HEK293 (cell line): ENCODE results near the gene COBL.

Experiments
- CTCF ChIA-PET: fragments of 350-600 bp; formaldehyde crosslinking; extraction: SDS; loops from one replicate; lab custom pipeline; 2021; ENCODE audit warnings: antibody characterized with exemption; lab: Yijun Ruan, JAX
- POLR2A ChIA-PET: fragments of 300-600 bp; formaldehyde crosslinking; extraction: SDS; loops from one replicate; lab custom pipeline; 2020; ENCODE audit warnings: antibody characterized with exemption, inconsistent platforms; lab: Yijun Ruan, JAX
- H3K27ac ChIP-seq: fragments of 200-500 bp; sonication (Bioruptor generic); 2 replicates; pipeline ENCODE4 v1.5.1; 2014; ENCODE audit warnings: low read depth, low read length, control low read depth, inconsistent platforms; ENCODE audit errors: extremely low read depth
- H3K36me3 ChIP-seq, 2 experiments: fragments of 200-500 bp in 1 of 2; sonication (Bioruptor generic) in 1 of 2; 1 replicate in 1 of 2; 2 replicates in 1 of 2; pipeline ENCODE4 v1.5.1; 2014 to 2017; ENCODE audit warnings: inconsistent platforms in 2 of 2, low read length in 2 of 2; ENCODE audit not compliant: control insufficient read depth in 2 of 2, insufficient read depth in 1 of 2
- H3K4me1 ChIP-seq: fragments of 200-500 bp; sonication (Bioruptor generic); 2 replicates; pipeline ENCODE4 v1.5.1; 2014; ENCODE audit warnings: mild to moderate bottlenecking, low read length, inconsistent platforms; ENCODE audit not compliant: control insufficient read depth, insufficient read depth
- H3K4me3 ChIP-seq: 2 replicates; pipeline ENCODE4 v1.5.1; 2011; ENCODE audit warnings: low read depth, mild to moderate bottlenecking, control low read depth, low read length, moderate library complexity
- H3K9me3 ChIP-seq: fragments of 200-500 bp; sonication (Bioruptor generic); 2 replicates; pipeline ENCODE4 v1.5.1; 2014; ENCODE audit warnings: low read depth, low read length, inconsistent platforms; ENCODE audit not compliant: control insufficient read depth, insufficient read depth
- MEIS1 ChIP-seq: sonication (generic); formaldehyde crosslinking; IDR thresholded peaks from 2 replicates; pipeline ENCODE4 v1.8.1; 2022; ENCODE audit warnings: missing genetic modification reagents, mild to moderate bottlenecking, borderline replicate concordance
- MYNN ChIP-seq: fragments of 450-650 bp; formaldehyde crosslinking; IDR thresholded peaks from 2 replicates; pipeline ENCODE4 v1.5.1; 2016; ENCODE audit warnings: missing biosample characterization, missing genetic modification characterization, borderline replicate concordance
- MZF1 ChIP-seq: fragments of 450-650 bp; formaldehyde crosslinking; IDR thresholded peaks from 2 replicates; pipeline ENCODE4 v1.5.1; 2017; ENCODE audit warnings: missing biosample characterization, missing genetic modification characterization, borderline replicate concordance
- REPIN1 ChIP-seq: fragments of 450-650 bp; formaldehyde crosslinking; IDR thresholded peaks from 2 replicates; pipeline ENCODE4 v1.5.1; 2017; ENCODE audit warnings: missing biosample characterization, missing genetic modification characterization, low read depth
- SALL2 ChIP-seq: fragments of 450-650 bp; formaldehyde crosslinking; IDR thresholded peaks from 2 replicates; pipeline ENCODE4 v1.5.0; 2017; ENCODE audit warnings: missing biosample characterization, mild to moderate bottlenecking, missing genetic modification characterization, borderline replicate concordance
- ZBTB17 ChIP-seq: fragments of 450-650 bp; formaldehyde crosslinking; IDR thresholded peaks from 2 replicates; pipeline ENCODE4 v1.5.1; 2016; ENCODE audit warnings: missing biosample characterization, missing genetic modification characterization
- ZBTB48 ChIP-seq: fragments of 450-650 bp; formaldehyde crosslinking; IDR thresholded peaks from 2 replicates; pipeline ENCODE4 v1.5.1; 2016; ENCODE audit warnings: missing biosample characterization, missing genetic modification characterization
- ZBTB8A ChIP-seq: fragments of 450-650 bp; formaldehyde crosslinking; IDR thresholded peaks from 2 replicates; pipeline ENCODE4 v1.5.1; 2016; ENCODE audit warnings: missing biosample characterization, missing genetic modification characterization
- ZEB2 ChIP-seq: fragments of 450-650 bp; formaldehyde crosslinking; IDR thresholded peaks from 2 replicates; pipeline ENCODE4 v1.5.1; 2016; ENCODE audit warnings: missing biosample characterization, missing genetic modification characterization
- ZFHX2 ChIP-seq: fragments of 450-650 bp; formaldehyde crosslinking; conservative IDR thresholded peaks from 2 replicates; pipeline ENCODE4 v1.5.1; 2016; ENCODE audit warnings: missing biosample characterization, missing genetic modification characterization
- ZFP69B ChIP-seq: fragments of 450-650 bp; formaldehyde crosslinking; IDR thresholded peaks from 2 replicates; pipeline ENCODE4 v1.5.1; 2016; ENCODE audit warnings: missing biosample characterization, missing genetic modification characterization
- ZNF10 ChIP-seq: fragments of 450-650 bp; formaldehyde crosslinking; IDR thresholded peaks from 2 replicates; pipeline ENCODE4 v1.5.1; 2017; ENCODE audit warnings: missing biosample characterization, missing genetic modification characterization
- ZNF121 ChIP-seq: fragments of 450-650 bp; formaldehyde crosslinking; IDR thresholded peaks from 2 replicates; pipeline ENCODE4 v1.5.1; 2016; ENCODE audit warnings: missing biosample characterization, missing genetic modification characterization
- ZNF138 ChIP-seq: fragments of 450-650 bp; formaldehyde crosslinking; IDR thresholded peaks from 2 replicates; pipeline ENCODE4 v1.5.1; 2016; ENCODE audit warnings: missing biosample characterization, missing genetic modification characterization, borderline replicate concordance
- ZNF202 ChIP-seq: fragments of 450-650 bp; formaldehyde crosslinking; IDR thresholded peaks from 2 replicates; pipeline ENCODE4 v1.5.1; 2016; ENCODE audit warnings: missing biosample characterization, missing genetic modification characterization, borderline replicate concordance
- ZNF239 ChIP-seq: fragments of 450-650 bp; formaldehyde crosslinking; IDR thresholded peaks from 2 replicates; pipeline ENCODE4 v1.5.1; 2016; ENCODE audit warnings: missing biosample characterization, missing genetic modification characterization
- ZNF530 ChIP-seq: fragments of 450-650 bp; formaldehyde crosslinking; IDR thresholded peaks from 2 replicates; pipeline ENCODE4 v1.5.1; 2016; ENCODE audit warnings: low read depth, missing biosample characterization, missing genetic modification characterization
- ZNF555 ChIP-seq: fragments of 450-650 bp; formaldehyde crosslinking; conservative IDR thresholded peaks from 2 replicates; pipeline ENCODE4 v1.5.1; 2017; ENCODE audit warnings: missing biosample characterization, mild to moderate bottlenecking, missing genetic modification characterization, inconsistent platforms
- ZNF600 ChIP-seq: fragments of 450-650 bp; formaldehyde crosslinking; IDR thresholded peaks from 2 replicates; pipeline ENCODE4 v1.5.1; 2016; ENCODE audit warnings: missing biosample characterization, missing genetic modification characterization
- ZNF610 ChIP-seq: fragments of 450-650 bp; formaldehyde crosslinking; IDR thresholded peaks from 2 replicates; pipeline ENCODE4 v1.5.1; 2016; ENCODE audit warnings: missing biosample characterization, missing genetic modification characterization, borderline replicate concordance
- ZNF654 ChIP-seq: fragments of 450-650 bp; formaldehyde crosslinking; IDR thresholded peaks from 2 replicates; pipeline ENCODE4 v1.5.1; 2016; ENCODE audit warnings: low read depth, missing biosample characterization, missing genetic modification characterization
- ZNF658 ChIP-seq: fragments of 450-650 bp; formaldehyde crosslinking; IDR thresholded peaks from 2 replicates; pipeline ENCODE4; 2016; ENCODE audit warnings: missing biosample characterization, missing genetic modification characterization
- ZNF701 ChIP-seq: fragments of 450-650 bp; formaldehyde crosslinking; IDR thresholded peaks from 2 replicates; pipeline ENCODE4 v1.5.1; 2016; ENCODE audit warnings: missing biosample characterization, missing genetic modification characterization
- ZNF76 ChIP-seq: fragments of 450-650 bp; formaldehyde crosslinking; IDR thresholded peaks from 2 replicates; pipeline ENCODE4; 2016; ENCODE audit warnings: low read depth, missing biosample characterization, missing genetic modification characterization, borderline replicate concordance
- ZNF792 ChIP-seq: fragments of 450-650 bp; formaldehyde crosslinking; IDR thresholded peaks from 2 replicates; pipeline ENCODE4 v1.5.1; 2016; ENCODE audit warnings: missing biosample characterization, missing genetic modification characterization
- TF ChIP-seq, protein P1 (sequence below): fragments of 450-650 bp; formaldehyde crosslinking; IDR thresholded peaks from 2 replicates; pipeline ENCODE4 v1.5.1; 2017; ENCODE audit warnings: missing biosample characterization, mild to moderate bottlenecking, missing genetic modification characterization, moderate library complexity
- TF ChIP-seq, protein P2 (sequence below): fragments of 450-650 bp; formaldehyde crosslinking; IDR thresholded peaks from 2 replicates; pipeline ENCODE4 v1.5.1; 2016; ENCODE audit warnings: missing biosample characterization, missing genetic modification characterization
- TF ChIP-seq, protein P3 (sequence below): IDR thresholded peaks from 2 replicates; pipeline ENCODE4 v1.6.1; 2011; ENCODE audit warnings: mild to moderate bottlenecking, low read depth, low read length, borderline replicate concordance
- TF ChIP-seq, protein P4 (sequence below): fragments of 450-650 bp; formaldehyde crosslinking; IDR thresholded peaks from 2 replicates; pipeline ENCODE4 v1.5.1; 2016; ENCODE audit warnings: missing biosample characterization, missing genetic modification characterization
- TF ChIP-seq, protein P5 (sequence below): fragments of 450-650 bp; formaldehyde crosslinking; IDR thresholded peaks from 2 replicates; pipeline ENCODE4 v1.5.1; 2017; ENCODE audit warnings: missing biosample characterization, missing genetic modification characterization

COBL gene

DNA sequence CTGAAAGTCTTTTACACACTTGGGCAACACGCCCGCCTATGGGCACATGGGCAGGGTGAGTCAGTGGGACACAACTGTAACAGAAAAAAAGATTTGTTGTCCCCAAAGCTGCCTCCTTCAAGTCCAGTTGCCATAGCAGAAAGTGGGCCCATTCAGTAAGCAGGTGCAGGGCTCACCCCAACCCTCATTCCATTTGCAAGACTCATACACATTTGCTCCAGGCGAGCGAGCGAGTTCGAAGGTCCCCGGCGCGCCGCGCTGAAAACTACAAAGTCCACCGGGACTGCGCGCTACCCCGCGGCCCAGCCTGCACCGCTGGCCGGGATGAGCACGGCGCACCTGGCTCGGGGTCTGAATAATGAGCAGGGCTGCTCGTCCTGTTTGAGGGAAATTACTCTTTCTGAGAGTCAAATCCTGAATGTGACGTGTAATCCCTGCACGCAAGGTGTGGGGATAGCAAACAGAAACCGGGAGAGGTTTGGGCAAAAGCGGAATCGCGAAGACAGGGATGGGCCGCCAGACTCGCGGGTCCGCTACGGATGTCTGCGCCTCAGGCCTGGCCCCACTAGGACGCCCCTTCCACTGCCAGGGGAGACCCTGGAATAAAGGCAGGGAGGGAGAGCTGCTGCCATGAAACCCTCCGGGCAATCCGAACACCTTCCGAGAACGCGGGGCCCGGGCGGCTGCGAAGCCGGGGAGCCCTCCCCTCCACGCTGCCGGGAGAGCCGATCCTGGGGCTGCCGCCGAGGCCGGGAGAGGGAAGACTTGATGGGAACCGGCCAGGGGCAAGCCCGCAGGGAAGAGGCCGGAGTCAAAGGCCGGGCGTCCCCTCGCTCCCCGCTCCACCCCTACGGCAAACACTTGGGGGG is 982 bp downstream of the COBL start:
- ChIA-PET POLR2A (no interaction called here), CTCF (interaction anchor here (0.7 to 1.0 kb wide), 5 partner anchors 9 to 106 kb away, joined by 3 to 4 read pairs (median 3); no protein-coding TSS in a partner anchor)
- H3K4me1 ChIP-seq, result peaks cover 21% of the 10 kb centered on the region
- peak overlapping the region; percentile 88; the same call in 1 of the 2 replicates for H3K27ac ChIP-seq
- H3K9me3 ChIP-seq, result no peaks in the 10 kb centered on the region
- H3K4me3 ChIP-seq, result peak overlapping the region; percentile 77
- H3K36me3 ChIP-seq, result no peaks in the 10 kb centered on the region
- TF ChIP-seq ZNF658 (tag by site-specific recombination) (no peak), MEIS1 (CRISPR knock-in tag) (no peak), MZF1 (tag by site-specific recombination) (no peak), ZNF555 (tag by site-specific recombination) (no peak), ZFP69B (tag by site-specific recombination) (0 out of 2 replicates have a peak, but pooled peaks have one; percentile 25), ZBTB8A (tag by site-specific recombination) (peak; percentile 68), ZNF792 (tag by site-specific recombination) (no peak), ZBTB48 (tag by site-specific recombination) (no peak), ZNF600 (tag by site-specific recombination) (0 out of 2 replicates have a peak, but pooled peaks have one; percentile 43), ZEB2 (tag by site-specific recombination) (no peak), REPIN1 (no peak), ZBTB17 (tag by site-specific recombination) (peak; percentile 82), ZNF202 (tag by site-specific recombination) (no peak), ZNF610 (tag by site-specific recombination) (no peak), SALL2 (tag by site-specific recombination) (no peak), ZNF121 (tag by site-specific recombination) (no peak), ZNF138 (tag by site-specific recombination) (no peak), MYNN (tag by site-specific recombination) (no peak), ZNF701 (tag by site-specific recombination) (no peak), ZNF239 (tag by site-specific recombination) (no peak), ZNF10 (tag by site-specific recombination) (peak; percentile 88), ZFHX2 (no peak), ZNF654 (tag by site-specific recombination) (no peak), ZNF530 (tag by site-specific recombination) (no peak), ZNF76 (tag by site-specific recombination) (peak; percentile 18; the same call in 1 of the 2 replicates)
- TF ChIP-seq, protein P1, sequence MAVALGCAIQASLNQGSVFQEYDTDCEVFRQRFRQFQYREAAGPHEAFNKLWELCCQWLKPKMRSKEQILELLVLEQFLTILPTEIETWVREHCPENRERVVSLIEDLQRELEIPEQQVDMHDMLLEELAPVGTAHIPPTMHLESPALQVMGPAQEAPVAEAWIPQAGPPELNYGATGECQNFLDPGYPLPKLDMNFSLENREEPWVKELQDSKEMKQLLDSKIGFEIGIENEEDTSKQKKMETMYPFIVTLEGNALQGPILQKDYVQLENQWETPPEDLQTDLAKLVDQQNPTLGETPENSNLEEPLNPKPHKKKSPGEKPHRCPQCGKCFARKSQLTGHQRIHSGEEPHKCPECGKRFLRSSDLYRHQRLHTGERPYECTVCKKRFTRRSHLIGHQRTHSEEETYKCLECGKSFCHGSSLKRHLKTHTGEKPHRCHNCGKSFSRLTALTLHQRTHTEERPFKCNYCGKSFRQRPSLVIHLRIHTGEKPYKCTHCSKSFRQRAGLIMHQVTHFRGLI (tag by site-specific recombination), result no peak
- TF ChIP-seq, protein P2, sequence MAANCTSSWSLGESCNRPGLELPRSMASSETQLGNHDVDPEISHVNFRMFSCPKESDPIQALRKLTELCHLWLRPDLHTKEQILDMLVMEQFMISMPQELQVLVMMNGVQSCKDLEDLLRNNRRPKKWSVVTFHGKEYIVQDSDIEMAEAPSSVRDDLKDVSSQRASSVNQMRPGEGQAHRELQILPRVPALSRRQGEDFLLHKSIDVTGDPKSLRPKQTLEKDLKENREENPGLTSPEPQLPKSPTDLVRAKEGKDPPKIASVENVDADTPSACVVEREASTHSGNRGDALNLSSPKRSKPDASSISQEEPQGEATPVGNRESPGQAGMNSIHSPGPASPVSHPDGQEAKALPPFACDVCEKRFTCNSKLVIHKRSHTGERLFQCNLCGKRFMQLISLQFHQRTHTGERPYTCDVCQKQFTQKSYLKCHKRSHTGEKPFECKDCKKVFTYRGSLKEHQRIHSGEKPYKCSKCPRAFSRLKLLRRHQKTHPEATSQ (tag by site-specific recombination), result no peak
- TF ChIP-seq, protein P3, sequence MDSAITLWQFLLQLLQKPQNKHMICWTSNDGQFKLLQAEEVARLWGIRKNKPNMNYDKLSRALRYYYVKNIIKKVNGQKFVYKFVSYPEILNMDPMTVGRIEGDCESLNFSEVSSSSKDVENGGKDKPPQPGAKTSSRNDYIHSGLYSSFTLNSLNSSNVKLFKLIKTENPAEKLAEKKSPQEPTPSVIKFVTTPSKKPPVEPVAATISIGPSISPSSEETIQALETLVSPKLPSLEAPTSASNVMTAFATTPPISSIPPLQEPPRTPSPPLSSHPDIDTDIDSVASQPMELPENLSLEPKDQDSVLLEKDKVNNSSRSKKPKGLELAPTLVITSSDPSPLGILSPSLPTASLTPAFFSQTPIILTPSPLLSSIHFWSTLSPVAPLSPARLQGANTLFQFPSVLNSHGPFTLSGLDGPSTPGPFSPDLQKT, result no peak
- TF ChIP-seq, protein P4, sequence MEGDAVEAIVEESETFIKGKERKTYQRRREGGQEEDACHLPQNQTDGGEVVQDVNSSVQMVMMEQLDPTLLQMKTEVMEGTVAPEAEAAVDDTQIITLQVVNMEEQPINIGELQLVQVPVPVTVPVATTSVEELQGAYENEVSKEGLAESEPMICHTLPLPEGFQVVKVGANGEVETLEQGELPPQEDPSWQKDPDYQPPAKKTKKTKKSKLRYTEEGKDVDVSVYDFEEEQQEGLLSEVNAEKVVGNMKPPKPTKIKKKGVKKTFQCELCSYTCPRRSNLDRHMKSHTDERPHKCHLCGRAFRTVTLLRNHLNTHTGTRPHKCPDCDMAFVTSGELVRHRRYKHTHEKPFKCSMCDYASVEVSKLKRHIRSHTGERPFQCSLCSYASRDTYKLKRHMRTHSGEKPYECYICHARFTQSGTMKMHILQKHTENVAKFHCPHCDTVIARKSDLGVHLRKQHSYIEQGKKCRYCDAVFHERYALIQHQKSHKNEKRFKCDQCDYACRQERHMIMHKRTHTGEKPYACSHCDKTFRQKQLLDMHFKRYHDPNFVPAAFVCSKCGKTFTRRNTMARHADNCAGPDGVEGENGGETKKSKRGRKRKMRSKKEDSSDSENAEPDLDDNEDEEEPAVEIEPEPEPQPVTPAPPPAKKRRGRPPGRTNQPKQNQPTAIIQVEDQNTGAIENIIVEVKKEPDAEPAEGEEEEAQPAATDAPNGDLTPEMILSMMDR (tag by site-specific recombination), result no peak
- TF ChIP-seq, protein P5, sequence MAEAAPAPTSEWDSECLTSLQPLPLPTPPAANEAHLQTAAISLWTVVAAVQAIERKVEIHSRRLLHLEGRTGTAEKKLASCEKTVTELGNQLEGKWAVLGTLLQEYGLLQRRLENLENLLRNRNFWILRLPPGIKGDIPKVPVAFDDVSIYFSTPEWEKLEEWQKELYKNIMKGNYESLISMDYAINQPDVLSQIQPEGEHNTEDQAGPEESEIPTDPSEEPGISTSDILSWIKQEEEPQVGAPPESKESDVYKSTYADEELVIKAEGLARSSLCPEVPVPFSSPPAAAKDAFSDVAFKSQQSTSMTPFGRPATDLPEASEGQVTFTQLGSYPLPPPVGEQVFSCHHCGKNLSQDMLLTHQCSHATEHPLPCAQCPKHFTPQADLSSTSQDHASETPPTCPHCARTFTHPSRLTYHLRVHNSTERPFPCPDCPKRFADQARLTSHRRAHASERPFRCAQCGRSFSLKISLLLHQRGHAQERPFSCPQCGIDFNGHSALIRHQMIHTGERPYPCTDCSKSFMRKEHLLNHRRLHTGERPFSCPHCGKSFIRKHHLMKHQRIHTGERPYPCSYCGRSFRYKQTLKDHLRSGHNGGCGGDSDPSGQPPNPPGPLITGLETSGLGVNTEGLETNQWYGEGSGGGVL (tag by site-specific recombination), result no peak
